OCI-LY3 (cell line): Measurements from ENCODE around the gene ITGA4.

ENCODE experiments used
- H2AFZ ChIP-seq: fragments of 200-600, 300-600 bp; shearing (Covaris generic); 2 replicates; pipeline ENCODE4 v1.6.0; 2014; ENCODE audit warnings: antibody characterized with exemption, low read depth, low read length
- H3K27ac ChIP-seq: fragments of 200-600, 300-600 bp; sonication (generic); 2 replicates; pipeline ENCODE4 v1.5.1; 2014; ENCODE audit warnings: mild to moderate bottlenecking, low read length, moderate library complexity, mixed read lengths
- H3K27me3 ChIP-seq: fragments of 200-600, 300-600 bp; sonication (generic); 2 replicates; pipeline ENCODE4 v1.6.1; 2014; ENCODE audit warnings: low read depth, low read length, mixed read lengths
- H3K36me3 ChIP-seq: fragments of 200-600, 300-600 bp; sonication (generic); replicated peaks from 2 replicates; pipeline ENCODE3; 2014; ENCODE audit warnings: low read depth, low read length, mixed read lengths
- H3K4me1 ChIP-seq: fragments of 300-600, 200-600 bp; sonication (generic); 2 replicates; pipeline ENCODE4 v1.6.1; 2014; ENCODE audit warnings: low read length, mixed read lengths
- H3K4me2 ChIP-seq: fragments of 200-600, 300-600 bp; sonication (generic); 2 replicates; pipeline ENCODE4 v1.6.1; 2014; ENCODE audit warnings: low read length, mixed read lengths
- H3K4me3 ChIP-seq: fragments of 300-600, 200-600 bp; sonication (generic); 2 replicates; pipeline ENCODE4 v1.5.1; 2014; ENCODE audit warnings: antibody characterized with exemption, mild to moderate bottlenecking, low read length, moderate library complexity
- H3K79me2 ChIP-seq: fragments of 300-600, 200-600 bp; shearing (Covaris generic); 2 replicates; pipeline ENCODE4 v1.6.1; 2014; ENCODE audit warnings: mild to moderate bottlenecking, low read length, mixed read lengths
- H3K9ac ChIP-seq: fragments of 300-600, 200-600 bp; shearing (Covaris generic); 2 replicates; pipeline ENCODE4 v1.6.0; 2014; ENCODE audit warnings: mild to moderate bottlenecking, low read length, moderate library complexity
- H3K9me3 ChIP-seq: fragments of 200-600, 300-600 bp; shearing (Covaris generic); 2 replicates; pipeline ENCODE4 v1.6.1; 2014; ENCODE audit warnings: low read length, mixed read lengths; ENCODE audit not compliant: insufficient read depth
- H4K20me1 ChIP-seq: fragments of 200-600, 300-600 bp; sonication (generic); 2 replicates; pipeline ENCODE4 v1.6.1; 2016; ENCODE audit warnings: low read length, mixed read lengths; ENCODE audit not compliant: insufficient read depth
- EZH2phosphoT487 ChIP-seq: fragments of 200-600 bp; shearing (Covaris generic); IDR thresholded peaks from 2 replicates; pipeline ENCODE4 v1.6.1; 2018; ENCODE audit warnings: antibody characterized with exemption, mixed run types, low read depth
- TF ChIP-seq, protein P1 (sequence below): fragments of 200-600, 300-600 bp; sonication (generic); IDR thresholded peaks from 2 replicates; pipeline ENCODE4 v1.5.1; 2014; ENCODE audit warnings: antibody characterized with exemption, low read length, low read depth

The ITGA4 gene

GRCh38 chr2:181585732-181586131 is 128.5 kb downstream of the ITGA4 start:
- H3K9me3 ChIP-seq = no peaks in the 10 kb centered on the region
- H3K27ac ChIP-seq = peak overlapping the region; percentile 89
- H3K4me3 ChIP-seq = peak overlapping the region; percentile 66
- H3K36me3 ChIP-seq = no peaks in the 10 kb centered on the region
- H3K9ac ChIP-seq = peak overlapping the region; percentile 42; the same call in 1 of the 2 replicates
- H3K4me1 ChIP-seq = peaks cover 22% of the 10 kb centered on the region
- peak overlapping the region; percentile 77 for H3K4me2 ChIP-seq
- no peaks in the 10 kb centered on the region for H4K20me1 ChIP-seq
- no peaks in the 10 kb centered on the region for H3K79me2 ChIP-seq
- TF ChIP-seq, protein P1, sequence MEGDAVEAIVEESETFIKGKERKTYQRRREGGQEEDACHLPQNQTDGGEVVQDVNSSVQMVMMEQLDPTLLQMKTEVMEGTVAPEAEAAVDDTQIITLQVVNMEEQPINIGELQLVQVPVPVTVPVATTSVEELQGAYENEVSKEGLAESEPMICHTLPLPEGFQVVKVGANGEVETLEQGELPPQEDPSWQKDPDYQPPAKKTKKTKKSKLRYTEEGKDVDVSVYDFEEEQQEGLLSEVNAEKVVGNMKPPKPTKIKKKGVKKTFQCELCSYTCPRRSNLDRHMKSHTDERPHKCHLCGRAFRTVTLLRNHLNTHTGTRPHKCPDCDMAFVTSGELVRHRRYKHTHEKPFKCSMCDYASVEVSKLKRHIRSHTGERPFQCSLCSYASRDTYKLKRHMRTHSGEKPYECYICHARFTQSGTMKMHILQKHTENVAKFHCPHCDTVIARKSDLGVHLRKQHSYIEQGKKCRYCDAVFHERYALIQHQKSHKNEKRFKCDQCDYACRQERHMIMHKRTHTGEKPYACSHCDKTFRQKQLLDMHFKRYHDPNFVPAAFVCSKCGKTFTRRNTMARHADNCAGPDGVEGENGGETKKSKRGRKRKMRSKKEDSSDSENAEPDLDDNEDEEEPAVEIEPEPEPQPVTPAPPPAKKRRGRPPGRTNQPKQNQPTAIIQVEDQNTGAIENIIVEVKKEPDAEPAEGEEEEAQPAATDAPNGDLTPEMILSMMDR = no peak
- no peak for TF ChIP-seq EZH2phosphoT487
- H3K27me3 ChIP-seq = no peaks in the 10 kb centered on the region; the same call in 1 of the 2 replicates
- H2AFZ ChIP-seq = no peak overlapping the region
